Peyer's patch (tissue), 4 donors: Measurements from ENCODE around the gene MYO18B.

ENCODE experiments used
- POLR2A ChIP-seq, 2 donors: fragments of 450-650 bp; IDR thresholded peaks; one replicate each; pipeline ENCODE4 v1.5.1; 2017; ENCODE audit warnings: antibody characterized with exemption in 2 of 2, mild to moderate bottlenecking in 2 of 2, moderate library complexity in 2 of 2
- TF ChIP-seq, protein P1 (sequence below), 6 experiments: fragments of 450-650 bp in 4 of 6; fragments of 200-600 bp in 2 of 6; sonication (generic) in 1 of 6; IDR thresholded peaks; one replicate each; pipeline ENCODE4 v1.5.1; 2017 to 2019; ENCODE audit warnings: antibody characterized with exemption in 6 of 6, mild to moderate bottlenecking in 3 of 6, moderate library complexity in 1 of 6

DNA sequence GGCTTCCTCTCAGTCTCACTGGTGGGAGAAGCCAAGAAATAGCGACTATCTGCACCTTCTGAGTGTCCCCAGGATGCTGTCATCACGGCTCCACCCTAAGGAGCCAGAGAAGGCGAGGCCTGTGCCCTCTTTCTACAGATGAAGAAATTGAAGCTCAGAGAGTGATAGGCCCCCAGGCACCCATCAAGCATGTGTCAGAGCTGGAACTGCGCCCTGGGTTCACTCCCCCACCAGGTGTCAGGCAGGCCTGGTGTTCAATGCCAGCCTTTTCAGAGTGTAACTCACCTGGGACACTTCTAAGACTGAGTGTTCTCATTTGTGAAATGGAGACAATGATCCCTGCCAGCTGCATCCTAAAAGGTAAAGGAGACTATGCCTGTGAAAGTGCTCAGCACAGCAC lies 299.9 kb downstream of the MYO18B start:
- TF ChIP-seq, protein P1, sequence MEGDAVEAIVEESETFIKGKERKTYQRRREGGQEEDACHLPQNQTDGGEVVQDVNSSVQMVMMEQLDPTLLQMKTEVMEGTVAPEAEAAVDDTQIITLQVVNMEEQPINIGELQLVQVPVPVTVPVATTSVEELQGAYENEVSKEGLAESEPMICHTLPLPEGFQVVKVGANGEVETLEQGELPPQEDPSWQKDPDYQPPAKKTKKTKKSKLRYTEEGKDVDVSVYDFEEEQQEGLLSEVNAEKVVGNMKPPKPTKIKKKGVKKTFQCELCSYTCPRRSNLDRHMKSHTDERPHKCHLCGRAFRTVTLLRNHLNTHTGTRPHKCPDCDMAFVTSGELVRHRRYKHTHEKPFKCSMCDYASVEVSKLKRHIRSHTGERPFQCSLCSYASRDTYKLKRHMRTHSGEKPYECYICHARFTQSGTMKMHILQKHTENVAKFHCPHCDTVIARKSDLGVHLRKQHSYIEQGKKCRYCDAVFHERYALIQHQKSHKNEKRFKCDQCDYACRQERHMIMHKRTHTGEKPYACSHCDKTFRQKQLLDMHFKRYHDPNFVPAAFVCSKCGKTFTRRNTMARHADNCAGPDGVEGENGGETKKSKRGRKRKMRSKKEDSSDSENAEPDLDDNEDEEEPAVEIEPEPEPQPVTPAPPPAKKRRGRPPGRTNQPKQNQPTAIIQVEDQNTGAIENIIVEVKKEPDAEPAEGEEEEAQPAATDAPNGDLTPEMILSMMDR (IDR thresholded peaks at IDR 0.05) = no peak
- no peak for TF ChIP-seq POLR2A (IDR thresholded peaks at IDR 0.05)
